Uterus (tissue), 2 donors: ENCODE data around the gene SDCCAG8.

Experiments used
- CTCF ChIP-seq, 4 experiments: fragments of 200-600 bp in 2 of 4; fragments of 450-650 bp in 2 of 4; sonication (generic) in 2 of 4; IDR thresholded peaks; one replicate each; pipeline ENCODE4 v1.5.1; 2016 to 2019; ENCODE audit warnings: antibody characterized with exemption in 4 of 4, mild to moderate bottlenecking in 2 of 4, moderate library complexity in 1 of 4
- POLR2A ChIP-seq, 2 donors: fragments of 450-650 bp; IDR thresholded peaks; one replicate each; pipeline ENCODE4 v1.6.1; 2016; ENCODE audit warnings: antibody characterized with exemption in 2 of 2, mild to moderate bottlenecking in 1 of 2, moderate library complexity in 1 of 2

GRCh38 chr1:243483952-243484351 lies 228.1 kb downstream of the SDCCAG8 start:
- TF ChIP-seq CTCF (IDR thresholded peaks at IDR 0.05), result no peak
- TF ChIP-seq POLR2A (IDR thresholded peaks at IDR 0.05), result no peak
